ENCODE data around the gene ENO1.

Gene ENO1

DNA sequence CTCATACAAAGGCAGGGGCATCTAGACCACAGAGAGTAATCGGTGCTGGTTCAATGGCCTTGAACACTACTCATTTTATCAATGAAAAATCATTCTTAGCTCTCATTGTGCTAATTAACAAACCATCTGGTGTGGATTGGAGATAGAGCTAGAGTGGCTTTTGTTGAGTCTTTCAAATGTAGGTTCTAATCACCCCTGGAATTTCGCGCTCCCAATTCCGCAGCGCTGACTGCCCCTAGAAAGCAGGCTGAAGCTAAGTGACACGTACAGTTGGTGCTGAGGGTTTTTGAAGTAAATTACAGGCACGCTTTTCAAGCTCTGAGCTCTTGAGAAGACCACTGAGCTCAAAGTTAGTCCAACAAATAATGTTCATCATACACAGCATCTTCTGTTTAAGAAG lies 36.0 kb upstream of the ENO1 start:
- H3K4me3 ChIP-seq (ENCODE audit: low read length): no peak overlapping the region
- TF ChIP-seq, protein P1, sequence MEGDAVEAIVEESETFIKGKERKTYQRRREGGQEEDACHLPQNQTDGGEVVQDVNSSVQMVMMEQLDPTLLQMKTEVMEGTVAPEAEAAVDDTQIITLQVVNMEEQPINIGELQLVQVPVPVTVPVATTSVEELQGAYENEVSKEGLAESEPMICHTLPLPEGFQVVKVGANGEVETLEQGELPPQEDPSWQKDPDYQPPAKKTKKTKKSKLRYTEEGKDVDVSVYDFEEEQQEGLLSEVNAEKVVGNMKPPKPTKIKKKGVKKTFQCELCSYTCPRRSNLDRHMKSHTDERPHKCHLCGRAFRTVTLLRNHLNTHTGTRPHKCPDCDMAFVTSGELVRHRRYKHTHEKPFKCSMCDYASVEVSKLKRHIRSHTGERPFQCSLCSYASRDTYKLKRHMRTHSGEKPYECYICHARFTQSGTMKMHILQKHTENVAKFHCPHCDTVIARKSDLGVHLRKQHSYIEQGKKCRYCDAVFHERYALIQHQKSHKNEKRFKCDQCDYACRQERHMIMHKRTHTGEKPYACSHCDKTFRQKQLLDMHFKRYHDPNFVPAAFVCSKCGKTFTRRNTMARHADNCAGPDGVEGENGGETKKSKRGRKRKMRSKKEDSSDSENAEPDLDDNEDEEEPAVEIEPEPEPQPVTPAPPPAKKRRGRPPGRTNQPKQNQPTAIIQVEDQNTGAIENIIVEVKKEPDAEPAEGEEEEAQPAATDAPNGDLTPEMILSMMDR (conservative IDR thresholded peaks at IDR 0.05; ENCODE audit: low read depth, low read length): no peak
- no peak for DNase-seq (ENCODE audit: low read depth)

DNA sequence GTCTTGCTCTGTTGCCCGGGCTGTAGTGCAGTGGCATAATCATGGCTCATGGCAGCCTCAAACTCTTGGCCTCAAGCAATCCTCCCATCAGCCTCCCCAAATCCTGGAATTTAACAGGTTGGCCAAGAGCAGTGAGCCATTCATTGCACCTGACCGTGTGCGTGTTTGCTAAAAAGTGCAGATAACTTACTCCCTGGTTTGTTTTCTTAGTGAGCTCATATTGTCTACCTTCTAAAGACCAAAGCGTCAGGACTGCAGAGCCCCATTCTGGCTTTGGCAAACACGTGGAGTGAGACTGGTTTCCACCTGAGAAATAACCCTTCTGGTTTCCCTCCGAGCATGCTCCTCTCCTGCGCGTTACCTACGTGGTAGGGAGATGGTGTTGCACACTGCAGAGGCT lies 35.0 kb upstream of the ENO1 start:
- TF ChIP-seq, protein P1 (conservative IDR thresholded peaks at IDR 0.05; ENCODE audit: low read depth, low read length): no peak
- no peak for DNase-seq (ENCODE audit: low read depth)
- H3K4me3 ChIP-seq (ENCODE audit: low read length): no peak overlapping the region

DNA sequence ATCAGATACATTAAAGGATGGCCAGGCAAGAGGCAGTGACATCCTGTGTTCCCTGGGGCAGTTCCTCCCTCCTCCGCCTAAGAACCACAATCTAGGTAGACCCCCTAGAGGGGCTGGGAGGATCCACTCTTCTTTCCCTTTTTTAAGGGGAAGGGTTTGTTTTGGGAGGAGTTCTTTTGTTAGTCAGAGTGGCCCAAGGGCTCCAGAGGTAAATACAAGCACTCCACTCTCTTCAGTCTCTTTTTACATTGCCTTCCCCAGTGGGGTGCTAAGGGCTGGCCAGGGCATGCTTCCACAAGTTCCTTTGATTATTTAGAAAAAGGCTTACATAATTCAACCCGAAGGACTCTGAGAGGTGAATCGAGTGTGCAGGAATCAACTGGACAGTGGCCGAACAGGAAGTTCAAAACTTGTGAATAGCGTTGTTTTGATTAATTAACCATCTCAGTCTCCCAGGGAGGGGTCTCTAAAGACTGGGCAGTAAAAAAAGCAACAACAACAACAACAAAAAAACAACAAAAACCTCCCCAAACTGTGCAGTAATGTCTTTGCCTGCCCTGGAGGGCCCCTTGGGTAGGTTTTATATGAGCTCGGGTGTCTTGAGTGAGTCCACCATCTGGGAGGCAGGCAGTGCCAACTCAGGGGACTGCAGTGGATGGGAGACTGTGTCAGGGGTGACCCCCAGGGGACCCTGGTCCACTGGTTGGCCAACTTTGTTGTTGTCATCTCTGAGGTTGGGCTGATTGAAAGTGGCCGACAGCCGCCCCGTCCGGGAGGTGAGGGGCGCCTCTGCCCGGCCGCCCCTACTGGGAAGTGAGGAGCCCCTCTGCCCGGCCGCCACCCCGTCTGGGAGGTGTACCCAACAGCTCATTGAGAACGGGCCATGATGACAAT lies 33.2 kb upstream of the ENO1 start:
- TF ChIP-seq, protein P1 (conservative IDR thresholded peaks at IDR 0.05; ENCODE audit: low read depth, low read length): no peak
- no peak for DNase-seq (ENCODE audit: low read depth)

DNA sequence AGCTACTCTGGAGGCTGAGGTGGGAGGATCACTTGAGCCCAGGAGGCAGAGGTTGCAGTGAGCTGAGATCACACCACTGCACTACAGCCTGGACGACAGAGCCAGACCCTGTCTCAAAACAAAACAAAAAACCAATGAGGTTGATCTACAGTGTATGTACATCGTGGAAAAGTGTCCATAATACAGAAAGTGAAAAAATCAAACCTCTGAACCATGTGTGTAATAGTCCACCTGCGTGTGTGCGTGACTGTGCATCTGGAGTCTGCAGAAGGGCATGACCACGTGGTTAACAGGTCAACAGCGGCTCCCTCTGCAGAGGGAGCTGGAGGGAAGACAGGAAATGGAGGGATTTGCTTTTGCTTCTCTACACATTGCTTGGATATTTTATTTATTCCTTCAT lies 32.4 kb upstream of the ENO1 start:
- no peak for DNase-seq (ENCODE audit: low read depth)
- no peak overlapping the region for H3K4me3 ChIP-seq (ENCODE audit: low read length)
- TF ChIP-seq, protein P1 (conservative IDR thresholded peaks at IDR 0.05; ENCODE audit: low read depth, low read length): no peak

More for the DNA sequence above, 33.2 kb upstream of the ENO1 start:
- no peak overlapping the region for H3K4me3 ChIP-seq (ENCODE audit: low read length)

DNA sequence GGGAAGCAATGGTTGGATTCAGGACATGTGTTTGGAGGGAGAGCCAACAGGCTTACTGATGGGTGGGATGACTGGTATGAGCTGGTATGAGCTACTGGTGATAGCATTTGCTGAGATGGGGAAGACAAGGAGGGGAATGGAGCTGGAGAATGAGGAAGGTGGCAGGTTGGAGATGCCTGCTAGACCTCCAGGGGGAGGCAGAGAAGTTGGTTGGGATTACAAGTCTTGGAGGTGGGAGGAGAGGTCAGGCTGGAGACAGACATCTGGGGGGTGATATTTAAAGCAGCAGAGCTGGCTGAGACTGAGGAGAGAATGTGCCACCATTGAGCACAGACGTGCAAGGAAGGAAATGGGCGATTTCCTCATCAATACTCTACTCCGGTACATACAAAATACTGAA lies 31.8 kb upstream of the ENO1 start:
- H3K4me3 ChIP-seq (ENCODE audit: low read length): no peak overlapping the region
- no peak for DNase-seq (ENCODE audit: low read depth)
- TF ChIP-seq, protein P1 (conservative IDR thresholded peaks at IDR 0.05; ENCODE audit: low read depth, low read length): no peak

DNA sequence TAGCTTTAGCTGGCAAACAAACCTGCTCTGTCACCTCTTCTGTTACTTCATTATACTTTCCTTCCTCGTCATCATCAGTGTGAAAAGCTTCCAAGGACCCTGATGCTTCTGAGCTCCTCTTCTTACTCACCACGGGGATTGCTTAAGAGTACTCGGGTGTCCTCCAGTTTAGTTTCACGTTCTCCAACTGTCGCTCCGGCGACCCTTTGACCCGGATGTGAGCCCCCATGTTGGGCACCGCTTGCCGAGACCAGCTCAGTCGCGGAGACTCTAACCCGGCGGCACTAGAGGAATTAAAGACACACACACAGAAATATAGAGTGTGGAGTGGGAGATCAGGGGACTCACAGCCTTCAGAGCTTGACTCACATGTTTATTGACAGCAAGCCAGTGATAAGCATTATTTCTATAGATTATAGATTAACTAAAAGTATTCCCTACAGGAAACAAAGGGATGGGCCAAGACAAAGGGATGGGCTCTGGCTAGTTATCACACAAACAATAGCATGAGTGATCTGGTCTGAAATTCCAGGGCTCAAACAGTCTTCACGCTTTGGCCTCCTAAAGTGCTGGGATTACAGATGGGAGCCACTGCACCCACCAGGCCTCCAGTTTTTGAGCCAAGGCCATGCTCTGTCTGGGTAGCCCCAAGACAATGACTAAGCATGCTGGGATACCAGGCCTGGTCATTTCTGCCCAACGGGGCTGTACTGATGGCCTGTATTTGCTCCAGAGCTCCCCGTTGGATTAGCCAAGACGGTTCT lies 30.1 kb upstream of the ENO1 start:
- no peak for DNase-seq (ENCODE audit: low read depth)
- TF ChIP-seq, protein P1 (conservative IDR thresholded peaks at IDR 0.05; ENCODE audit: low read depth, low read length): no peak
- H3K4me3 ChIP-seq (ENCODE audit: low read length): no peak overlapping the region
